Astrocyte (in vitro differentiated cells and primary cell): ENCODE measurements around the gene RCN2.

ENCODE experiments used
- CTCF ChIP-seq: IDR thresholded peaks from 2 replicates; pipeline ENCODE4 v1.5.1; 2011; ENCODE audit warnings: low read depth, mild to moderate bottlenecking, inconsistent platforms, low read length, moderate library complexity; ENCODE audit not compliant: insufficient read depth
- EZH2 ChIP-seq: IDR thresholded peaks from 2 replicates; pipeline ENCODE4 v1.6.1; 2012; ENCODE audit warnings: mild to moderate bottlenecking, low read length, inconsistent platforms; ENCODE audit not compliant: insufficient read depth

GRCh38 chr15:76996526-76997401, 65.2 kb downstream of the RCN2 start:
- TF ChIP-seq CTCF = no peak
- no peak for TF ChIP-seq EZH2
